ENCODE measurements around the gene FGF14.

DNA sequence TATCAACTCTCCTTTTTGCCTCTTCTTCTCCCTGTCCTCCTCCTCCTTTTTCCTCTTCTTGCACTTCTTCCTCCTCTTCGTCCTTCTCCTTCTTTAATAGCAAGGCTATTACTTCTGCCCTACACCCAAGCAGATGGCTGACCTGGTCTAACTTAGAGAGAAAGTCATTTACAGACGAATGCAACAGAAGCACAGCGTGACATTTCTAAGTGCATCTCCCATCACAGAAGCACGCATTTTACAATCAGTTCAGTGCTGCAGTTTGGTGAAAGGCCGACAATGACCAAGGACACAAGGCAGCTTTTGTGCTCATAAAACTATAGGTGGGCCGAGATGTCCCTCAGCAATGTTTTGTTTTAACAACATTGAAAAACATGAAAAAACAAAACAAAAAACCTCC lies 231.5 kb downstream of the FGF14 start:
- TF ChIP-seq, protein P1, sequence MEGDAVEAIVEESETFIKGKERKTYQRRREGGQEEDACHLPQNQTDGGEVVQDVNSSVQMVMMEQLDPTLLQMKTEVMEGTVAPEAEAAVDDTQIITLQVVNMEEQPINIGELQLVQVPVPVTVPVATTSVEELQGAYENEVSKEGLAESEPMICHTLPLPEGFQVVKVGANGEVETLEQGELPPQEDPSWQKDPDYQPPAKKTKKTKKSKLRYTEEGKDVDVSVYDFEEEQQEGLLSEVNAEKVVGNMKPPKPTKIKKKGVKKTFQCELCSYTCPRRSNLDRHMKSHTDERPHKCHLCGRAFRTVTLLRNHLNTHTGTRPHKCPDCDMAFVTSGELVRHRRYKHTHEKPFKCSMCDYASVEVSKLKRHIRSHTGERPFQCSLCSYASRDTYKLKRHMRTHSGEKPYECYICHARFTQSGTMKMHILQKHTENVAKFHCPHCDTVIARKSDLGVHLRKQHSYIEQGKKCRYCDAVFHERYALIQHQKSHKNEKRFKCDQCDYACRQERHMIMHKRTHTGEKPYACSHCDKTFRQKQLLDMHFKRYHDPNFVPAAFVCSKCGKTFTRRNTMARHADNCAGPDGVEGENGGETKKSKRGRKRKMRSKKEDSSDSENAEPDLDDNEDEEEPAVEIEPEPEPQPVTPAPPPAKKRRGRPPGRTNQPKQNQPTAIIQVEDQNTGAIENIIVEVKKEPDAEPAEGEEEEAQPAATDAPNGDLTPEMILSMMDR (IDR thresholded peaks at IDR 0.05; ENCODE audit: low read depth, low read length, poor library complexity, severe bottlenecking): no peak
- TF ChIP-seq EZH2phosphoT487 (IDR thresholded peaks at IDR 0.05; ENCODE audit: borderline replicate concordance, low read length): no peak

All from DOHH2 (cell line).